GM12872 (cell line): ENCODE results near the gene HID1.

Experiments
- CTCF ChIP-seq: IDR thresholded peaks from 3 replicates; pipeline ENCODE4 v1.5.1; 2011; ENCODE audit warnings: low read depth, mild to moderate bottlenecking, low read length, moderate library complexity; ENCODE audit not compliant: insufficient read depth

Gene HID1

GRCh38 chr17:74953134-74953687 lies 19.3 kb downstream of the HID1 start:
- no peak for TF ChIP-seq CTCF

GRCh38 chr17:74952431-74953133 lies 20.0 kb downstream of the HID1 start:
- TF ChIP-seq CTCF = no peak

- no peak for TF ChIP-seq CTCF
Measured at GRCh38 chr17:74951680-74952421, 20.7 kb downstream of the HID1 start.

- TF ChIP-seq CTCF = no peak
Measured at GRCh38 chr17:74951065-74951464, 21.5 kb downstream of the HID1 start.

GRCh38 chr17:74950207-74950606 lies 22.4 kb downstream of the HID1 start:
- no peak for TF ChIP-seq CTCF

GRCh38 chr17:74949455-74950115 lies 23.0 kb downstream of the HID1 start:
- no peak for TF ChIP-seq CTCF
